Measurements from ENCODE around the gene CAMSAP3.

CAMSAP3 gene

DNA sequence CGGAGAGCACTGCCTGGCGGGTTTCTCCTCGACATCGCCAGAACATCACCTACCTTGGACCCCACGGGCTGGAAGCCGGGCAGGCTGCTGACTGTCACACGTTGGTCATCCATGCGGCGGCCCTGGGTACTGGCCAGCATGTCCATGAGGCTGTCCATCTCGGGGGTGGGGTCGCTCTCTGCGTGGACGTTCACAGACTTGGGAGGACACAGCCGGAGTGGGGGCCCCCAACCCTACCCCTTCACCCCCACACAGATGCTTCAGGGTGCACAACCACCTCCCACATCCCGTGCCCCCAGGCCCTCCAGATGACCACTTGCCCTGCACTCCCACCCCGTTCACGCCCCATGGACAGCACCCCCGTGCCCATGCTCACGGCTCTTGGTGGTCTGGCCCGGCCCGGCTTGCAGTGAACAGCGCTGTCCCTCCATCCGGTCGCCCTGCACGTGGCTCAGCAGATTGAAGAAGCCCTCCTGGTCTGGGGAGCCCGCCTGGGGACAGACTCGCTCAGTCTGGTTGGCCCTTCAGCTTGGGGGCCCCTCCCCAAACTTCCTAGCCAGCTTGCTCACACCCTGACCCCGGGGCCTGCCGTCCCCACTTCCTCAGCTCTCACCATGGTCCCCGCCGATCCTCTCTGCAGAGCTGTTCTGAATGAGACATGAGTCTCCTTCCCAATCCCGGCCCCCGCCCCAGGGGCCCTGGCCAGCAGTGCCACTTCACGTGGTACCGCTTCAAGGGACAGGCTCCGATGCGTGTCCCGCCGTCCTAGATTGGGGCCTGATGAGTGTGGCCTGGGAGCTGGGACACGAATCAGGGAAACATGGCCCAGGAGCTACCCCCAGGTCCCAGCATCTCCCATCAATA lies 36.9 kb downstream of the CAMSAP3 start:
- DNase-seq: no peak

DNA sequence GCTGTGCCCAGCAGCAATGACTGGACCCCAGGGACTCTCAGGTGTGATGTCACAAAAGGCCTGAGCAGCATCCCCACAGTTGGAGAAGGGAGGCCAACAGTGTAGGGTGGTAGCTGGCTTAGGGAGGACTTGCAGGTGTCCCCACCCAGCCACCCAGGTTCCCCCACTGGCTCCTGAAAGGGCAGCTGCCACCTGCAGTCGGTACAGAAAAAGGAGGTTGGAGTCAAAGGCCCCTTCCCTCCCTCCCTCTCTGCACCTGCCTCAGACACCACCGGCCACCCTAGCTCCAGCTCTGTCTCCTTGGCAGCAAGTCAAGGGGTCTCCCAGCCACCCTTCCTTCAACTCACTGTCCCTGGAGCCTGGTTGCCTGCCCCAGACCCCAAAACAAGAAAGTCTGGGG lies 38.0 kb downstream of the CAMSAP3 start, which contains the start of gene PCP2:
PCP2 (minus strand) TSS at position 22 of the 400 bp plus-strand sequence. CDS start 262 bp downstream, outside the sequence.
- DNase-seq: no peak

- no peak for DNase-seq
Measured at GRCh38 chr19:7635670-7636069, 40.0 kb downstream of the CAMSAP3 start.

DNA sequence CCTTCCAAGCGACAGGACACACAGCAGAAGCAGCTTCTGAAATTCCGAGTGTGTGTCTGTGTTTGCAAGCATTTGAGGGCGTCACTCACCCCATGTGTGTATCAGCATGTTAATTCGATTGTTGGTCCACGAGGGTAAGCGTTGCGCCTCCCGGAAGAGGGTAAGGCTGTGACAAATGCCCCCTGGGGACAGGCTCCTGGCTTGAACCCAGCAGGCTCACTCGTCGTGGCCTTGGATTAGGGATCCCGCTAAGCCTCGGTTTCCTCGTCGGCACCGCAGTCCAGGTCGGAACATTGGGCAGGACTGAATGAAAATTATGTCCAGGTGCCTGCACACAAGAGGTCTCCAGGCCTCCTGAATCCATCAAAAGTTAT lies 40.6 kb downstream of the CAMSAP3 start:
- DNase-seq: no peak

DNA sequence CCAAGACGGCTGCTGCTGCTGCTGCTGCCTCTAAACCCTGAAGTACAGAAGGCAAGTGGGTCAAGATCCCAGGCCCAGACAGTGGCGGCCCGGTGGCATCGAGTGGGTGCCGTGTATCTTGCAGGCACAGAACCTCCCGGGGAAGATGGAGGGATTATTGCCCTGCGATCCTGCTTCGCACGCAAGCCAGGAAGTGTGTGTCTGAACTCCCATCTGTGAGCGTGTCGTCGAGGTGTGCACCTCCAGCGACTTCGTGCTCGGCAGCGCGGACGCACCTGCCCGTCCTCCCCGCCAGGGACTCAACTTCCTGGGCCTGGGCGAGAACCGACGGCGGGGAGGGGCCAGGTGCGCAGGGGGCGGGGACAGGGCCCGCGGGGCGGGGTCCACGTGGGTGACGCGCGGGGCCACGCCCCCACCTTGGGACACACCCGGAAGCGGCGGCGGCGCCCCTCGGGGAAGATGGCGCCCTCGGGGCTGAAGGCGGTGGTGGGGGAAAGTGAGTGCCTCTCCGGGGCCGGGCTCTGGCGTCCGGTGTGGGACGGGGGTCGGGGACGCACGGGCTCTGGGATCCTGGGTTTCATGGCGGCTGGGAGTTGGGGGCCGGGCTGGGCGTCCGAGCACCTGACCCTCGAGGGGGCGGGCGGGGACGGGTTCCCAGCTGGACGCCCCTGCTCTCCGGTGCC lies 41.2 kb downstream of the CAMSAP3 start, which contains the start of gene STXBP2:
STXBP2 (plus strand) TSS at position 420 of the 683 bp plus-strand sequence; CDS start at position 460, 40 bp downstream.
- peak; percentile 95 for DNase-seq

GRCh38 chr19:7637374-7638256 lies 42.0 kb downstream of the CAMSAP3 start:
- DNase-seq: peak; percentile 18

DNA sequence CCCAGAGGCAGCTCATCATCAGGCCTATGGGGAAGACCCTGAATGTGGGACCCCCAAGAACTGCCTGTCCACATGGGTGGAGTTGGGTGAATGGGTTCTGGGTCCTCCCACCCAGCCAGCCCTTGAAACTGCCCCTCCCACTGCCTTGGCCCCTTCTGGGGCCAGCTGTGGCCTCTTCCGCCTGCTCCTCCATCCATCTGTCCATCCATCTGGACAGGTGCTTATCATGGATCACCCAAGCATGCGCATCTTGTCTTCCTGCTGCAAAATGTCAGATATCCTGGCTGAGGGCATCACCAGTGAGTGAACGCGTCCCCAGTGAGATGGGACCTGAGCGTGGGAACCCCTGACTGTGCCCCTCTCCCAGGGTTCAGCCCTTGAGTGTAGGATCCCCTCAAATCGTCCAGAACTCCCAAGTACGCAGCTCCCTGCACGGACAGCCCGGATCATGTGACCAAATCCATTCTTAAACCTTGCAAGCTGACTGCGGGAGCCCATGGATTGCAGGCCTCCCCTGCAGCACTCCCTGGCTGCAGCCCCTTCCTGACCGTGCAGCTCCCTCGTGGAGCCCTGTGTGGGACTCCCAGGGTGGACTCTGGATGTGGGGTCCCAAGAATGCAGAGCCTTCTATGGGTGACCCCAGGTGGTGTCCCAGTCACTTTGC lies 43.3 kb downstream of the CAMSAP3 start:
- DNase-seq: no peak

DNA sequence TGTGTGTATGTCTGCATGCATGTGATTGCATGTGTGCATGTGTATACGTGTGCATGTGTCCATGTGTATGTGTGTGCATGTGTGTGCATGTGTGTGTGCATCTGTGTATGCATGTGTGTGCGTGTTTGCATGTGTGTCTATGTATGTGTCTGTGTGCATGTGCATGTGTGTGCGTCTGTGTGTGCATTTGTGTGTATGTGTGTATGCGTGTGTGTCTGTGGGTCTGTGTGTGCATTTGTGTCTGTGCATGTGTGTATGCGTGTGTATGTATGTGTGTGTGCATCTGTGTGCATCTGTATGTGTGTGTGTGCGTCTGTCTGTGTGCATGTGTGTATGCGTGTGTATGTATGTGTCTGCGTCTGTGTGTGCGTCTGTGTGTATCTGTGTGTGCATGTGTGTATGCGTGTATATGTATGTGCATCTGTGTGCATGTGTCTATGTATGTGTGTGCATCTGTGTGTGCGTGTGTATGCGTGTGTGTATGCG lies 44.2 kb downstream of the CAMSAP3 start:
- DNase-seq: no peak

- no peak for DNase-seq
Measured at GRCh38 chr19:7640803-7641202, 45.1 kb downstream of the CAMSAP3 start.

DNA sequence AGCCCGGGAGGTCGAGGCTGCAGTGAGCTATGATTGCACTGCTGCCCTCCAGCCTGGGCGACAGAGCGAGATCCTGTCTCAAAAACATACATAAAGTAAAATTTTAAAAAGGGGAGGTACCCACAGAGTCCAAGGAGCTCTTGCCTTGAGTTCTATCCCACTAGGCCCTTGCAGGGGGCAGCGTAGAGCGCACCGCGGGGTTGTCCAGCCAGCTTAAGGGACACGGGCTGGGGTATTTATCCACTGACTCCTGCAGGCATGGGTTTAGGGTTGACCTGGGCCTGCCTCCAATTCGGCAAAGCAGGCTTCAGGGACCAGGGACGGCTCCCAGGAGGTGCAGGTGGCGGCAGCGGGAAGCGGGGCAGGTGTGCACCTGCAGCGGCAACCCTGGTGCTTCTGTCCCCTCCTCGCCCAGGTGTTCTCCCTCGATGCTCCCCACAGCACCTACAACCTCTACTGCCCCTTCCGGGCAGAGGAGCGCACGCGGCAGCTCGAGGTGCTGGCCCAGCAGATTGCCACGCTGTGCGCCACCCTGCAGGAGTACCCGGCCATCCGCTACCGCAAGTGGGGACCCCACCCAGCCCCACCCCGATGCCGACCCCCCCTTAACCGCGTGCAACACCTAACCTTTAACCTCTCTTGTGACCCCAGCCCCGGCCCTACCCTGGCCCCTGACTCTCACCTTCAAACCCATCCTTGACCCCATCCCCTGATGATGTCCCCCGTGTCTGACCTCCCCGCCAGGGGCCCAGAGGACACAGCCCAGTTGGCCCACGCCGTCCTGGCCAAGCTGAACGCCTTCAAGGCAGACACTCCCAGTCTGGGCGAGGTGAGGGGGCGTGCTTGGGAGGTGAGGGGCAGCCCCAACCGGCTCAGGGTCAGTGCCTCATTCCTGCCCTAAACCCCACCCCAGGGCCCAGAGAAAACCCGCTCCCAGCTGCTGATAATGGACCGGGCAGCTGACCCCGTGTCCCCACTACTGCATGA lies 45.9 kb downstream of the CAMSAP3 start:
- DNase-seq: no peak

- DNase-seq: no peak
Measured at GRCh38 chr19:7642295-7643030, 46.8 kb downstream of the CAMSAP3 start.

DNA sequence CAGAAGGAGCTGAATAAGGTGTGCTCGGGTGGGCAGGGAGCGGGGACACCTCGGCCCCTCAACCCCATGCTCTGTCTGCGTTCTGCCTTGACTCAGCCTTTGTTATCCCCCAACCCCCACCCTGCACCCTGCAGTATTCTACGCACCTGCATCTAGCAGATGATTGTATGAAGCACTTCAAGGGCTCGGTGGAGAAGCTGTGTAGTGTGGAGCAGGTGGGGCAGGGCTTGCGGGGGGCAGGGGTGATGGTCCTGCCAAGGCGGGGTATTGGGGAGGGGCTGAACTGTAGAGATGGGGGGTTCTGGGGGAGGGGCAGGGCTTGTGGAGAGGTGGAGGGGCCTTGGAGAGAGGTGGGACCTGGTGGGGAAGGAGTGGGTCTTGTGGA lies 47.4 kb downstream of the CAMSAP3 start:
- DNase-seq: no peak

GRCh38 chr19:7643629-7644549 lies 48.2 kb downstream of the CAMSAP3 start:
- peak; percentile 14 for DNase-seq

- DNase-seq: no peak
Measured at GRCh38 chr19:7644550-7644877, 48.9 kb downstream of the CAMSAP3 start.

DNA sequence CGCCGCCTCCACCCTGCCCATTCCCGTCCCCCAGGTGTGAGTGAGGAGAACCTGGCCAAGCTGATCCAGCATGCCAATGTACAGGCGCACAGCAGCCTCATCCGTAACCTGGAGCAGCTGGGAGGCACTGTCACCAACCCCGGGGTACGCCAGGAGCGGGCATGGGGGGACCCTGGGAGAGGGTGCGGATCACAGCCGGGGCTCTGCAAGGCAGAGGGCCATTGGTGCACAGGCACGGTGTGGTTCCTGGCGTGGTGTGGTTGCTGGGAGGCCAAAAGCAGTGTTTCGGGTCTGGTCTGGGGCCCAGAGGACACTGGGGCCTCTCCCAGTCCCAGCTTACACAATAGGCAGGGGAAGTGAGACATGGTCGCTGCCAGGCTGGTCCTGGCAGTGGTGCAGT lies 49.5 kb downstream of the CAMSAP3 start:
- no peak for DNase-seq

GRCh38 chr19:7645656-7646425 lies 50.2 kb downstream of the CAMSAP3 start:
- DNase-seq: no peak

- no peak for DNase-seq
Measured at GRCh38 chr19:7646426-7646700, 50.7 kb downstream of the CAMSAP3 start.

GRCh38 chr19:7647156-7647555 lies 51.5 kb downstream of the CAMSAP3 start:
- no peak for DNase-seq

All from CD4-positive, alpha-beta T cell treated with Interleukin-17A for 4 hours (primary cell).